ENCODE results near the gene NIBAN1. TPM values are rescaled to one million over a fixed set of nuclear protein-coding genes. Genes with fewer than 3 reads are reported as not detected.

The NIBAN1 gene
- polyA plus RNA-seq, 1 donor from 2014 or later, result 0.09 TPM

DNA sequence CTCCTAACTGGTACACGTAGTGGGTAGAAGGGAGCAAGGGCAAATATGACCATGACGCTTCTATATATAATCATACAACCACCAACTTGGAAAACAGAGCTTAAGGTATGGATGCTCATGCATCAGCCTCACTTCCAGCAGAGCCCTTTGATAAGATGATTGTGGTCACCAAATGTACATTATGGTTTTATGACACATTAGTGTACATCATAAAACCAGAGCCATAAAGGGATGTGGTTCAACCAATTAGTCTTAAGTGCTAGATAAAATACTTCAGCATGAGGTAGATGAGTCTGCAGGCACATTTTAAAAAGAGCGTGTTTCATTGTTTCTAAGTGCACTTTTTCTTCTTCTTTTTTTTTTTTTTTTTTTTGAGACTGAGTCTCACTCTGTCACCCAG is 43.7 kb downstream of the NIBAN1 start:
- no peak overlapping the region for H3K4me3 ChIP-seq (ENCODE audit: low read length)
- no peaks in the 10 kb centered on the region for H3K9me3 ChIP-seq (ENCODE audit: low read length)
- H3K27ac ChIP-seq (ENCODE audit: low read length), result no peak overlapping the region
- H3K9me2 ChIP-seq (ENCODE audit: insufficient read depth, low read length), result no peaks in the 10 kb centered on the region
- no peak overlapping the region for H3K9ac ChIP-seq (ENCODE audit: low read length)
- no peak overlapping the region for H3K4me2 ChIP-seq (ENCODE audit: low read length)
- H3K79me2 ChIP-seq (replicated peaks; ENCODE audit: insufficient read depth, low read length), result no peaks in the 10 kb centered on the region
- no peaks in the 10 kb centered on the region for H3F3A ChIP-seq (ENCODE audit: insufficient read depth, low read length, poor library complexity, severe bottlenecking)
- no peaks in the 10 kb centered on the region for H3K36me3 ChIP-seq (ENCODE audit: insufficient read depth, low read length)
- no peaks in the 10 kb centered on the region for H4K20me1 ChIP-seq (ENCODE audit: insufficient read depth)
- H3K27me3 ChIP-seq (ENCODE audit: insufficient read depth, low read depth, low read length), result peaks cover 4% of the 10 kb centered on the region
- TF ChIP-seq EZH2 (IDR thresholded peaks at IDR 0.05; ENCODE audit: borderline replicate concordance, insufficient read depth, low read length, poor library complexity, severe bottlenecking) (no peak), MXI1 (conservative IDR thresholded peaks at IDR 0.05; ENCODE audit: poor library complexity, severe bottlenecking) (no peak), RAD21 (conservative IDR thresholded peaks at IDR 0.05) (no peak), REST (IDR thresholded peaks at IDR 0.05; ENCODE audit: borderline replicate concordance) (no peak), EP300 (conservative IDR thresholded peaks at IDR 0.05; ENCODE audit: poor library complexity, severe bottlenecking) (no peak), TAF1 (IDR thresholded peaks at IDR 0.05; ENCODE audit: low read depth) (no peak), POLR2AphosphoS5 (IDR thresholded peaks at IDR 0.05) (no peak), SMC3 (conservative IDR thresholded peaks at IDR 0.05; ENCODE audit: poor library complexity) (no peak)
- TF ChIP-seq, protein P1, sequence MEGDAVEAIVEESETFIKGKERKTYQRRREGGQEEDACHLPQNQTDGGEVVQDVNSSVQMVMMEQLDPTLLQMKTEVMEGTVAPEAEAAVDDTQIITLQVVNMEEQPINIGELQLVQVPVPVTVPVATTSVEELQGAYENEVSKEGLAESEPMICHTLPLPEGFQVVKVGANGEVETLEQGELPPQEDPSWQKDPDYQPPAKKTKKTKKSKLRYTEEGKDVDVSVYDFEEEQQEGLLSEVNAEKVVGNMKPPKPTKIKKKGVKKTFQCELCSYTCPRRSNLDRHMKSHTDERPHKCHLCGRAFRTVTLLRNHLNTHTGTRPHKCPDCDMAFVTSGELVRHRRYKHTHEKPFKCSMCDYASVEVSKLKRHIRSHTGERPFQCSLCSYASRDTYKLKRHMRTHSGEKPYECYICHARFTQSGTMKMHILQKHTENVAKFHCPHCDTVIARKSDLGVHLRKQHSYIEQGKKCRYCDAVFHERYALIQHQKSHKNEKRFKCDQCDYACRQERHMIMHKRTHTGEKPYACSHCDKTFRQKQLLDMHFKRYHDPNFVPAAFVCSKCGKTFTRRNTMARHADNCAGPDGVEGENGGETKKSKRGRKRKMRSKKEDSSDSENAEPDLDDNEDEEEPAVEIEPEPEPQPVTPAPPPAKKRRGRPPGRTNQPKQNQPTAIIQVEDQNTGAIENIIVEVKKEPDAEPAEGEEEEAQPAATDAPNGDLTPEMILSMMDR (IDR thresholded peaks at IDR 0.05; ENCODE audit: poor library complexity, severe bottlenecking), result no peak
- no peak overlapping the region for H2AFZ ChIP-seq (ENCODE audit: low read depth, low read length)

GRCh38 chr1:184930232-184930631 is 44.1 kb downstream of the NIBAN1 start:
- no peaks in the 10 kb centered on the region for H3F3A ChIP-seq (ENCODE audit: insufficient read depth, low read length, poor library complexity, severe bottlenecking)
- peaks cover 4% of the 10 kb centered on the region for H3K27me3 ChIP-seq (ENCODE audit: insufficient read depth, low read depth, low read length)
- no peaks in the 10 kb centered on the region for H3K9me2 ChIP-seq (ENCODE audit: insufficient read depth, low read length)
- H2AFZ ChIP-seq (ENCODE audit: low read depth, low read length), result no peak overlapping the region
- no peaks in the 10 kb centered on the region for H4K20me1 ChIP-seq (ENCODE audit: insufficient read depth)
- H3K27ac ChIP-seq (ENCODE audit: low read length), result no peak overlapping the region
- no peaks in the 10 kb centered on the region for H3K79me2 ChIP-seq (replicated peaks; ENCODE audit: insufficient read depth, low read length)
- H3K4me2 ChIP-seq (ENCODE audit: low read length), result no peak overlapping the region
- H3K9me3 ChIP-seq (ENCODE audit: low read length), result no peaks in the 10 kb centered on the region
- TF ChIP-seq MXI1 (conservative IDR thresholded peaks at IDR 0.05; ENCODE audit: poor library complexity, severe bottlenecking), result no peak
- TF ChIP-seq POLR2AphosphoS5 (IDR thresholded peaks at IDR 0.05), result peak; percentile 100
- no peak for TF ChIP-seq TAF1 (IDR thresholded peaks at IDR 0.05; ENCODE audit: low read depth)
- no peak for TF ChIP-seq SMC3 (conservative IDR thresholded peaks at IDR 0.05; ENCODE audit: poor library complexity)
- peak; percentile 99 for TF ChIP-seq EP300 (conservative IDR thresholded peaks at IDR 0.05; ENCODE audit: poor library complexity, severe bottlenecking)
- TF ChIP-seq EZH2 (IDR thresholded peaks at IDR 0.05; ENCODE audit: borderline replicate concordance, insufficient read depth, low read length, poor library complexity, severe bottlenecking), result no peak
- no peak for TF ChIP-seq RAD21 (conservative IDR thresholded peaks at IDR 0.05)
- TF ChIP-seq REST (IDR thresholded peaks at IDR 0.05; ENCODE audit: borderline replicate concordance), result peak; percentile 56
- TF ChIP-seq, protein P1 (IDR thresholded peaks at IDR 0.05; ENCODE audit: poor library complexity, severe bottlenecking), result no peak
- no peak overlapping the region for H3K9ac ChIP-seq (ENCODE audit: low read length)
- no peaks in the 10 kb centered on the region for H3K36me3 ChIP-seq (ENCODE audit: insufficient read depth, low read length)
- H3K4me3 ChIP-seq (ENCODE audit: low read length), result no peak overlapping the region

Measured in neural cell (in vitro differentiated cells).